ENCODE measurements around the gene THADA. TPM values are rescaled to one million over a fixed set of nuclear protein-coding genes. Genes with fewer than 3 reads are reported as not detected.
A peak's percentile ranks its signal among the peaks of the same experiment; 100 is the strongest.

The THADA gene
- total RNA-seq, 2 experiments from 2014 or later = 31.2 to 32.3 TPM

DNA sequence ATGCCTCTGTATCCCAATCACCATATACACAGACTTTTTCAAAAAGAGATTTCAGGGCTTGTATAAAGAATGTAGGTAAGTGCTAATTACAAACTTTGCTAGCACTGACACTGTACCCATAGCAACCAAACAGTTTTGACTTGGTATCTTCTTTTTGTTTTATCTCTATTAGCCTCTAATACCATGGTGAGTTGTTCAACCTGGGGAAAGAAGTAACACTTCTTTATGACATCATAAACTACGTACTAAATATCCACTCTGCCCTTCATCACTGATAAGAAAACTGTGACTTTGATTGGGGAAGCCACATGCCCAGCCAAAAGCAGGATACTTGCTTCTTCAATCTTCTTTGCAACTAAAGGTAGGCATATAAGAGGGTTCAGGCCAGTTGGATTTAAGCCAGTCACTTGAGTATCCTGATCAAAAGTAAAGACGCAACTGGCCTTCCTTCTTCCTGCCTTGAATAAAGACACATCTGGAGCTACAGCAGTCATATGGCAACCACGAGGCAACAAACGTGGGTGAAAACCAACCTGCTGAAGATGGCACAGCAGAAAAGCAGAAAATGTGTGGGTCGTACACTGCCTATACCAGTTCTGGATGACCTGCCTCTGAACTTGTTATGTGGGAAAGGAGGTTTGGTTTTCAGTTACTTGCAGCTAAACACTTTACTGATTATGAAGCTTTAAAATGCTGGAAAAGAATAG is 16.4 kb downstream of the THADA start:
- no peak overlapping the region for H2AFZ ChIP-seq (ENCODE audit: low read length)
- H3K9me3 ChIP-seq (ENCODE audit: low read length) = no peaks in the 10 kb centered on the region
- POLR2A ChIA-PET = interaction anchor here (0.6 to 1.1 kb wide), 6 partner anchors 12 to 616 kb away, joined by 3 to 6 read pairs (median 4); partner anchors contain the start of gene THADA
- H3K79me2 ChIP-seq (ENCODE audit: insufficient read depth, low read depth, low read length) = no peaks in the 10 kb centered on the region
- intact Hi-C loops (cut with micrococcal nuclease; ENCODE audit: unreplicated experiment) = no loop called here
- H3K4me3 ChIP-seq (ENCODE audit: low read depth, low read length, poor library complexity, severe bottlenecking) = no peak overlapping the region
- H4K20me1 ChIP-seq (ENCODE audit: insufficient read depth, low read length) = no peaks in the 10 kb centered on the region
- no peak overlapping the region for H3K4me2 ChIP-seq (ENCODE audit: low read length)
- no peaks in the 10 kb centered on the region for H3K9me2 ChIP-seq (ENCODE audit: insufficient read depth, low read length)
- peaks cover 92% of the 10 kb centered on the region for H3K36me3 ChIP-seq (ENCODE audit: insufficient read depth, low read length)
- H3K4me1 ChIP-seq (ENCODE audit: insufficient read depth, low read length, poor library complexity, severe bottlenecking) = no peaks in the 10 kb centered on the region
- TF ChIP-seq, protein P1, sequence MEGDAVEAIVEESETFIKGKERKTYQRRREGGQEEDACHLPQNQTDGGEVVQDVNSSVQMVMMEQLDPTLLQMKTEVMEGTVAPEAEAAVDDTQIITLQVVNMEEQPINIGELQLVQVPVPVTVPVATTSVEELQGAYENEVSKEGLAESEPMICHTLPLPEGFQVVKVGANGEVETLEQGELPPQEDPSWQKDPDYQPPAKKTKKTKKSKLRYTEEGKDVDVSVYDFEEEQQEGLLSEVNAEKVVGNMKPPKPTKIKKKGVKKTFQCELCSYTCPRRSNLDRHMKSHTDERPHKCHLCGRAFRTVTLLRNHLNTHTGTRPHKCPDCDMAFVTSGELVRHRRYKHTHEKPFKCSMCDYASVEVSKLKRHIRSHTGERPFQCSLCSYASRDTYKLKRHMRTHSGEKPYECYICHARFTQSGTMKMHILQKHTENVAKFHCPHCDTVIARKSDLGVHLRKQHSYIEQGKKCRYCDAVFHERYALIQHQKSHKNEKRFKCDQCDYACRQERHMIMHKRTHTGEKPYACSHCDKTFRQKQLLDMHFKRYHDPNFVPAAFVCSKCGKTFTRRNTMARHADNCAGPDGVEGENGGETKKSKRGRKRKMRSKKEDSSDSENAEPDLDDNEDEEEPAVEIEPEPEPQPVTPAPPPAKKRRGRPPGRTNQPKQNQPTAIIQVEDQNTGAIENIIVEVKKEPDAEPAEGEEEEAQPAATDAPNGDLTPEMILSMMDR (conservative IDR thresholded peaks at IDR 0.05; ENCODE audit: low read length) = no peak
- no TSS peak for BruUV-seq (replicated peaks)
- CTCF ChIA-PET (ENCODE audit: unreplicated experiment) = no interaction called here
- no peak for DNase-seq (ENCODE audit: low spot score)
- H3K27ac ChIP-seq (ENCODE audit: low read depth, low read length, poor library complexity, severe bottlenecking) = no peak overlapping the region

- Histone ChIP-seq H3K9me2 (ENCODE audit: insufficient read depth, low read length) (no peaks in the 10 kb centered on the region), H3K79me2 (ENCODE audit: insufficient read depth, low read depth, low read length) (no peaks in the 10 kb centered on the region), H2AFZ (ENCODE audit: low read length) (no peak overlapping the region), H3K9me3 (ENCODE audit: low read length) (no peaks in the 10 kb centered on the region), H3K27ac (ENCODE audit: low read depth, low read length, poor library complexity, severe bottlenecking) (no peak overlapping the region), H4K20me1 (ENCODE audit: insufficient read depth, low read length) (no peaks in the 10 kb centered on the region), H3K4me1 (ENCODE audit: insufficient read depth, low read length, poor library complexity, severe bottlenecking) (no peaks in the 10 kb centered on the region), H3K4me3 (ENCODE audit: low read depth, low read length, poor library complexity, severe bottlenecking) (no peak overlapping the region), H3K36me3 (ENCODE audit: insufficient read depth, low read length) (peaks cover 97% of the 10 kb centered on the region), H3K4me2 (ENCODE audit: low read length) (no peak overlapping the region)
- ChIA-PET CTCF (ENCODE audit: unreplicated experiment) (no interaction called here), POLR2A (interaction anchor here (0.6 to 1.2 kb wide), 3 partner anchors 16 to 805 kb away, joined by 3 to 5 read pairs (median 4); no protein-coding TSS in a partner anchor)
- TF ChIP-seq, protein P1 (conservative IDR thresholded peaks at IDR 0.05; ENCODE audit: low read length) = peak; percentile 99
- TF ChIP-seq EZH2phosphoT487 (IDR thresholded peaks at IDR 0.05; ENCODE audit: borderline replicate concordance, low read depth, low read length) = no peak
- intact Hi-C loops (cut with micrococcal nuclease; ENCODE audit: unreplicated experiment) = no loop called here
- DNase-seq (ENCODE audit: low spot score) = peak; percentile 65
- no TSS peak for BruUV-seq (replicated peaks)
Measured at GRCh38 chr2:43576981-43577892, 18.6 kb downstream of the THADA start.

Measured in OCI-LY7 (cell line).